Right lobe of liver (tissue), 6 donors: ENCODE results near the gene MTF1. TPM values are rescaled to one million over a fixed set of nuclear protein-coding genes. Genes with fewer than 3 reads are reported as not detected.

Experiments
- ATAC-seq, 4 donors: fragments of 200-7000 bp; cut with Tn5 transposase; one replicate each; pipeline ENCODE4 v1.9.1; 2020; ENCODE audit warnings: mild to moderate bottlenecking in 4 of 4, moderate library complexity in 4 of 4
- DNase-seq, 3 donors: peaks; one replicate each; pipeline ENCODE4 v3.0.0-alpha.2; 2020
- H3K27ac ChIP-seq, 3 donors: fragments of 200-600 bp; one replicate each; pipeline ENCODE4 v1.8.0; 2022
- H3K27me3 ChIP-seq, 2 donors: fragments of 200-600 bp; one replicate each; pipeline ENCODE4 v1.8.0; 2022
- H3K36me3 ChIP-seq, 4 donors: fragments of 200-600 bp; sonication (generic) in 1 of 4; one replicate each; pipeline versions ENCODE4 v1.5.1 to v1.8.0; 2017 to 2022; ENCODE audit warnings: control low read depth in 1 of 4
- H3K4me1 ChIP-seq, 4 donors: fragments of 200-600 bp; sonication (generic) in 1 of 4; one replicate each; pipeline versions ENCODE4 v1.5.1 to v1.8.0; 2017 to 2022; ENCODE audit warnings: control low read depth in 1 of 4
- H3K4me3 ChIP-seq, 3 donors: fragments of 200-600 bp; one replicate each; pipeline ENCODE4 v1.8.0; 2022
- H3K9me3 ChIP-seq, 4 donors: fragments of 200-600 bp; sonication (generic) in 1 of 4; one replicate each; pipeline versions ENCODE4 v1.5.1 to v1.8.0; 2017 to 2022; ENCODE audit warnings: control low read depth in 1 of 4
- POLR2A ChIP-seq: fragments of 450-650 bp; IDR thresholded peaks from one replicate; pipeline ENCODE4 v1.6.1; 2017; ENCODE audit warnings: antibody characterized with exemption, mild to moderate bottlenecking
- WGBS: methylation state at CpG from one replicate; pipeline ENCODE4 v1.1.6; 2018; ENCODE audit warnings: low coverage, low lambda C conversion rate; ENCODE audit not compliant: insufficient coverage; ENCODE audit errors: missing lambda C conversion rate; 5-methylcytosine and 5-hydroxymethylcytosine counted together
- intact Hi-C, 2 donors: fragments of 100-400 bp; cut with DNase I; formaldehyde crosslinking; loops; one replicate each; pipeline versions ENCODE4 v1.11.2 to v1.14.1; 2022
- total RNA-seq, 6 experiments: library from RNA; depleted of rRNA in 2 of 6; stranded (reverse); fragments of >200 nt in 2 of 6; fragmentation: NEBNext Ultra II Directional in 3 of 6; extraction: Animal tissue kit (Norgen Biotek cat#: 25700) in 3 of 6; gene quantifications; one replicate each; pipeline versions ENCODE4 v1.1.0 to v1.2.4, GENCODE V29; 2016 to 2023
- TF ChIP-seq, protein P1 (sequence below), 4 donors: fragments of 200-600 bp in 3 of 4; fragments of 450-650 bp in 1 of 4; IDR thresholded peaks; one replicate each; pipeline versions ENCODE4 v1.5.1 to v1.8.0; 2016 to 2022; ENCODE audit warnings: antibody characterized with exemption in 4 of 4, mild to moderate bottlenecking in 2 of 4
- donor health status: DM: no; HTN: yes; CAD: no.
- donor health status: DM: no; HTN: no; CAD: no.
- donor health status: DM: no; HTN: no; CAD: no.
- donor health status: DM: no; HTN: yes; CAD: no.
- donor health status: DM: no; HTN: yes; CAD: no.

The MTF1 gene
- total RNA-seq, 6 experiments from 2014 or later: 3.5 to 10.3 (median 6.1) TPM

- peak in 2 of 4 donors; percentile 38 to 65 for ATAC-seq
- H3K4me1 ChIP-seq: peaks cover 0 to 17% (median 4%) of the 10 kb centered on the region in 4 donors
- intact Hi-C loops: no loop called here
Observed at GRCh38 chr1:37851262-37851661, 8.1 kb downstream of the MTF1 start.

DNA sequence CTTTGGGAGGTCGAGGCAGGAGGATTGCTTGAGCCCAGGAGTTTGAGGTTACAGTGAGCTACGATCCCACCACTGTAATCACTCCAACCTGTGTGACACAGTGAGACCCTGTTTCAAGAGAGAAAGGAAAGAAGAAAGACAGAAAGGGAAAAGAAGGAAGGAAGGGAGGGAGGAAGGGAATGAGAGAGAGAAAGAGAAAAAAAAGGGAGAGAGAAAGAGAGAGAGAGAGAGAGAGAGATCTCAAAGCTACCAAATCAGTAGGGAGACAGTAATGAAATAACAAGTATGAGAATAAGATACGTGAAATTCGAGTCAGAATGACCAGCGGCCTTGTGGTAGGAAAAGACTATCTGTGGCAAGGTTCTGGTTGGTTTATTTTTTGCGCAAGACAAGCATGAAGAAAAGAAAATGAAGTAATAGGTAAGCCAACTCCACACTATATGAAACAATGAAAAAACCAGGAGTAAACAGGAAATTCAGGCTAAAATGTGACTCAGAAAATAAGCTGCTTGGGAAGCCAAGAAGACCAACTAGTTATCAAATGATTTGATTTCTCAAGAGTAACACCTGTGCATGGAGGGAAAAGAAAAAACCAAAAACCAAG, 8.9 kb downstream of the MTF1 start:
- H3K4me1 ChIP-seq: peaks cover 0 to 15% (median 4%) of the 10 kb centered on the region in 4 donors
- H3K27me3 ChIP-seq: no peaks in the 10 kb centered on the region
- no peaks in the 10 kb centered on the region for H3K9me3 ChIP-seq
- no peak for DNase-seq
- TF ChIP-seq, protein P1, sequence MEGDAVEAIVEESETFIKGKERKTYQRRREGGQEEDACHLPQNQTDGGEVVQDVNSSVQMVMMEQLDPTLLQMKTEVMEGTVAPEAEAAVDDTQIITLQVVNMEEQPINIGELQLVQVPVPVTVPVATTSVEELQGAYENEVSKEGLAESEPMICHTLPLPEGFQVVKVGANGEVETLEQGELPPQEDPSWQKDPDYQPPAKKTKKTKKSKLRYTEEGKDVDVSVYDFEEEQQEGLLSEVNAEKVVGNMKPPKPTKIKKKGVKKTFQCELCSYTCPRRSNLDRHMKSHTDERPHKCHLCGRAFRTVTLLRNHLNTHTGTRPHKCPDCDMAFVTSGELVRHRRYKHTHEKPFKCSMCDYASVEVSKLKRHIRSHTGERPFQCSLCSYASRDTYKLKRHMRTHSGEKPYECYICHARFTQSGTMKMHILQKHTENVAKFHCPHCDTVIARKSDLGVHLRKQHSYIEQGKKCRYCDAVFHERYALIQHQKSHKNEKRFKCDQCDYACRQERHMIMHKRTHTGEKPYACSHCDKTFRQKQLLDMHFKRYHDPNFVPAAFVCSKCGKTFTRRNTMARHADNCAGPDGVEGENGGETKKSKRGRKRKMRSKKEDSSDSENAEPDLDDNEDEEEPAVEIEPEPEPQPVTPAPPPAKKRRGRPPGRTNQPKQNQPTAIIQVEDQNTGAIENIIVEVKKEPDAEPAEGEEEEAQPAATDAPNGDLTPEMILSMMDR (IDR thresholded peaks at IDR 0.05): no peak
- no peak for TF ChIP-seq POLR2A
- ATAC-seq: no peak
- peak overlapping the region in 1 of 3 donors; percentile 12 for H3K27ac ChIP-seq
- no peak overlapping the region for H3K4me3 ChIP-seq
- intact Hi-C loops: no loop called here
- H3K36me3 ChIP-seq: peaks cover 0 to 12% (median 0%) of the 10 kb centered on the region in 4 donors
- 77% methylated on average over 6 of the region's 6 CpGs for WGBS

More at GRCh38 chr1:37851262-37851661, 8.1 kb downstream of the MTF1 start:
- Histone ChIP-seq H3K27ac (peak overlapping the region in 1 of 3 donors; percentile 12), H3K9me3 (no peaks in the 10 kb centered on the region), H3K4me3 (no peak overlapping the region), H3K27me3 (no peaks in the 10 kb centered on the region), H3K36me3 (peaks cover 0 to 15% (median 0%) of the 10 kb centered on the region in 4 donors)
- TF ChIP-seq, protein P1 (IDR thresholded peaks at IDR 0.05): no peak
- no peak for TF ChIP-seq POLR2A
- DNase-seq: no peak

- H3K36me3 ChIP-seq: peaks cover 0 to 3% (median 0%) of the 10 kb centered on the region in 4 donors
- TF ChIP-seq POLR2A: no peak
- TF ChIP-seq, protein P1 (IDR thresholded peaks at IDR 0.05): no peak
- no peaks in the 10 kb centered on the region for H3K9me3 ChIP-seq
- peaks cover 0 to 25% (median 8%) of the 10 kb centered on the region in 4 donors for H3K4me1 ChIP-seq
- no peak overlapping the region for H3K27ac ChIP-seq
- H3K4me3 ChIP-seq: no peak overlapping the region
- ATAC-seq (no peak), DNase-seq (no peak)
- H3K27me3 ChIP-seq: no peaks in the 10 kb centered on the region
- WGBS: 86% methylated on average over 1 of the region's 3 CpGs
- intact Hi-C loops: no loop called here
Observed at GRCh38 chr1:37849480-37849879, 9.9 kb downstream of the MTF1 start.

- Histone ChIP-seq H3K36me3 (no peaks in the 10 kb centered on the region), H3K4me1 (peaks cover 0 to 30% (median 10%) of the 10 kb centered on the region in 4 donors), H3K4me3 (no peak overlapping the region), H3K9me3 (no peaks in the 10 kb centered on the region), H3K27ac (no peak overlapping the region), H3K27me3 (no peaks in the 10 kb centered on the region)
- peak in 1 of 4 donors; percentile 30 for ATAC-seq
- TF ChIP-seq, protein P1 (IDR thresholded peaks at IDR 0.05): no peak
- TF ChIP-seq POLR2A: no peak
- 66% methylated on average over 4 of the region's 4 CpGs for WGBS
- intact Hi-C loops: no loop called here
- DNase-seq: no peak
Observed at GRCh38 chr1:37846647-37847339, 12.6 kb downstream of the MTF1 start.
